KMS-11 (cell line): ENCODE measurements around the gene OSGIN1.

ENCODE experiments used
- H2AFZ ChIP-seq: fragments of 200-600 bp; sonication (generic); 2 replicates; pipeline ENCODE4 v1.6.1; 2016; ENCODE audit warnings: antibody characterized with exemption, mixed run types, low read depth
- H3K27ac ChIP-seq: fragments of 200-600 bp; sonication (generic); 2 replicates; pipeline ENCODE4 v1.6.1; 2016; ENCODE audit warnings: mild to moderate bottlenecking, mixed run types
- H3K27me3 ChIP-seq: fragments of 200-600 bp; sonication (generic); 2 replicates; pipeline ENCODE4 v1.6.1; 2017; ENCODE audit warnings: mild to moderate bottlenecking, low read depth, mixed run types, moderate library complexity; ENCODE audit not compliant: insufficient read depth
- H3K36me3 ChIP-seq: fragments of 200-600 bp; sonication (generic); 2 replicates; pipeline ENCODE4 v1.6.1; 2017; ENCODE audit warnings: mild to moderate bottlenecking, mixed run types; ENCODE audit not compliant: insufficient read depth
- H3K4me1 ChIP-seq: fragments of 200-600 bp; sonication (generic); 2 replicates; pipeline ENCODE4 v1.6.1; 2016; ENCODE audit warnings: mild to moderate bottlenecking, low read depth, mixed run types; ENCODE audit not compliant: poor library complexity, severe bottlenecking
- H3K4me2 ChIP-seq: fragments of 200-600 bp; sonication (generic); 2 replicates; pipeline ENCODE4 v1.7.0; 2016; ENCODE audit warnings: mild to moderate bottlenecking, mixed run types
- H3K4me3 ChIP-seq: fragments of 200-600 bp; sonication (generic); IDR thresholded peaks from 2 replicates; pipeline ENCODE4 v1.6.1; 2017; ENCODE audit warnings: low read depth, low read length, mixed read lengths; ENCODE audit not compliant: insufficient read depth
- H3K79me2 ChIP-seq: fragments of 200-600 bp; sonication (generic); 2 replicates; pipeline ENCODE4 v1.6.1; 2016; ENCODE audit warnings: low read depth, mixed run types; ENCODE audit not compliant: insufficient read depth
- H3K9ac ChIP-seq: fragments of 200-600 bp; sonication (generic); 2 replicates; pipeline ENCODE4 v1.6.1; 2016; ENCODE audit warnings: mild to moderate bottlenecking, mixed run types
- H4K20me1 ChIP-seq: fragments of 200-600 bp; sonication (generic); 2 replicates; pipeline ENCODE4 v1.6.1; 2016; ENCODE audit warnings: mild to moderate bottlenecking, mixed run types; ENCODE audit not compliant: insufficient read depth
- CTCF ChIP-seq: fragments of 200-600 bp; sonication (generic); conservative IDR thresholded peaks from 2 replicates; pipeline ENCODE4 v1.6.1; 2017; ENCODE audit warnings: low read depth, mild to moderate bottlenecking, antibody characterized with exemption, low read length, moderate library complexity, mixed read lengths

Gene OSGIN1

DNA sequence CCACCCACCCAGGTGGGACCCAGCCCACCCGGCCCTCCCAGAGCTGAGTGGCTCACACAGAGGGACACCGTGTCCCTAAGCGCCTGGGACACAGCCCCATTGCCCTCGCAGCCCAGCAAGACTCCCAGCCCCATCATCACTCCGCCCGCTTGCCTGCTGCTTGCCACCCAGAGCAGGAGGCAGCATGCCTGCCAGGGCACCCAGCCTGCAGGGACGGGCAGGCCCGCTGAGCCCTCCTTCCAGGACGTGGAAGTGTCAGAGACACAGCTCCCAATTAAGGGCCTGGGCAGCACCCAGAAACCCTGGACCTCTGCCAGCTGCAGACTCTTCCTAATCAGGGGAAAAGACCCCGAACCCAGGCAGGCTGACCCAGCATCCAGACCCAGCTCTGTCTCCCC is 17.2 kb upstream of the OSGIN1 start:
- Histone ChIP-seq H3K4me3 (no peak overlapping the region), H3K9ac (no peak overlapping the region), H3K79me2 (no peaks in the 10 kb centered on the region), H4K20me1 (no peaks in the 10 kb centered on the region), H3K4me1 (no peaks in the 10 kb centered on the region), H2AFZ (no peak overlapping the region), H3K36me3 (no peaks in the 10 kb centered on the region), H3K27ac (no peak overlapping the region), H3K4me2 (no peak overlapping the region), H3K27me3 (no peaks in the 10 kb centered on the region)
- no peak for TF ChIP-seq CTCF

DNA sequence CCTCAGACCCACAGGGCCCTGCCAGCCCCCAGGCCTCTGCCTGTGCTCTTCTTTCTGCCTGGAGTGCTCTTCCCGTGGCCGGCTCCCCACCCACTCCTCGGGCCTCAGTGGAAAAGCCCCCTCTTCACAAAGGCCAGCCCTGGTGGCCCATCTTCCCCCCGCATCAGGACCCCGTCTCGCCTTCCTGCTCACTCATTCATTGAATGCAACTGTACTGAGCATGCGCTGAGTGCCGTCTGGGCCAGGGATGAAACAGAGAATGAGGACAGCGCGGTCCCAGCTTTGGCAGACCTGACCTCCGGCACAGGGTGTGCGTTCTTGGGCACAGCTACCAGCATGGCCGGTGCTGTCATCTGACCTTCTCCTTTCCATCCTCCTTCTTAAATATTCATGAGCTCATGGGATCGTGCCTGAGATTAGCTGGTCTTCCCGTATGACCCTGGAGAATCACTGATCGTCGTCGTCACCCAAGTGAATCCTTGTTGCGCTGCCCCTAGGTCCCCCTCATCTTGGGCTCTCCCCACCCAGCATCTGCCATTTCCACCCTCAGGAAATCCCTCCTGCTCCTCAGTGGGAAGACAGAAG is 16.4 kb upstream of the OSGIN1 start:
- H3K9ac ChIP-seq: no peak overlapping the region
- no peak overlapping the region for H2AFZ ChIP-seq
- H3K36me3 ChIP-seq: no peaks in the 10 kb centered on the region
- no peak for TF ChIP-seq CTCF
- H3K4me3 ChIP-seq: no peak overlapping the region
- no peaks in the 10 kb centered on the region for H3K79me2 ChIP-seq
- H3K4me2 ChIP-seq: no peak overlapping the region
- H3K4me1 ChIP-seq: no peaks in the 10 kb centered on the region
- no peaks in the 10 kb centered on the region for H4K20me1 ChIP-seq
- no peaks in the 10 kb centered on the region for H3K27me3 ChIP-seq
- H3K27ac ChIP-seq: no peak overlapping the region

GRCh38 chr16:83937267-83937666 is 15.8 kb upstream of the OSGIN1 start:
- Histone ChIP-seq H3K4me3 (no peak overlapping the region), H3K27me3 (no peaks in the 10 kb centered on the region), H3K9ac (no peak overlapping the region), H3K4me1 (no peaks in the 10 kb centered on the region), H4K20me1 (no peaks in the 10 kb centered on the region), H3K27ac (no peak overlapping the region), H3K36me3 (no peaks in the 10 kb centered on the region), H3K79me2 (no peaks in the 10 kb centered on the region), H2AFZ (no peak overlapping the region), H3K4me2 (no peak overlapping the region)
- TF ChIP-seq CTCF: no peak

GRCh38 chr16:83937922-83938885 is 14.8 kb upstream of the OSGIN1 start:
- no peak for TF ChIP-seq CTCF
- H3K4me3 ChIP-seq: no peak overlapping the region
- H4K20me1 ChIP-seq: no peaks in the 10 kb centered on the region
- no peaks in the 10 kb centered on the region for H3K79me2 ChIP-seq
- H2AFZ ChIP-seq: no peak overlapping the region
- no peak overlapping the region for H3K4me2 ChIP-seq
- H3K27me3 ChIP-seq: no peaks in the 10 kb centered on the region
- H3K9ac ChIP-seq: no peak overlapping the region
- no peaks in the 10 kb centered on the region for H3K36me3 ChIP-seq
- H3K27ac ChIP-seq: no peak overlapping the region
- H3K4me1 ChIP-seq: no peaks in the 10 kb centered on the region
